GM12892 (cell line): ENCODE measurements around the gene FBXW8.

Experiments used
- DNase-seq: peaks from one replicate; pipeline ENCODE4 v3.0.0; 2011; ENCODE audit not compliant: insufficient read length
- FAIRE-seq: peaks from 2 replicates; lab custom pipeline; 2011; peaks lifted over from hg19 to GRCh38; lab: Jason Lieb, UNC
- POLR2A ChIP-seq: IDR thresholded peaks from 2 replicates; pipeline ENCODE4 v1.6.1; 2011; ENCODE audit warnings: low read depth, low read length, control low read depth
- POLR2AphosphoS5 ChIP-seq: IDR thresholded peaks from 2 replicates; pipeline ENCODE4 v1.6.1; 2011; ENCODE audit warnings: low read depth, low read length, control low read depth
- TAF1 ChIP-seq: IDR thresholded peaks from 2 replicates; pipeline ENCODE4 v1.6.1; 2011; ENCODE audit warnings: low read depth, mild to moderate bottlenecking, control low read depth, low read length, borderline replicate concordance

FBXW8 gene

DNA sequence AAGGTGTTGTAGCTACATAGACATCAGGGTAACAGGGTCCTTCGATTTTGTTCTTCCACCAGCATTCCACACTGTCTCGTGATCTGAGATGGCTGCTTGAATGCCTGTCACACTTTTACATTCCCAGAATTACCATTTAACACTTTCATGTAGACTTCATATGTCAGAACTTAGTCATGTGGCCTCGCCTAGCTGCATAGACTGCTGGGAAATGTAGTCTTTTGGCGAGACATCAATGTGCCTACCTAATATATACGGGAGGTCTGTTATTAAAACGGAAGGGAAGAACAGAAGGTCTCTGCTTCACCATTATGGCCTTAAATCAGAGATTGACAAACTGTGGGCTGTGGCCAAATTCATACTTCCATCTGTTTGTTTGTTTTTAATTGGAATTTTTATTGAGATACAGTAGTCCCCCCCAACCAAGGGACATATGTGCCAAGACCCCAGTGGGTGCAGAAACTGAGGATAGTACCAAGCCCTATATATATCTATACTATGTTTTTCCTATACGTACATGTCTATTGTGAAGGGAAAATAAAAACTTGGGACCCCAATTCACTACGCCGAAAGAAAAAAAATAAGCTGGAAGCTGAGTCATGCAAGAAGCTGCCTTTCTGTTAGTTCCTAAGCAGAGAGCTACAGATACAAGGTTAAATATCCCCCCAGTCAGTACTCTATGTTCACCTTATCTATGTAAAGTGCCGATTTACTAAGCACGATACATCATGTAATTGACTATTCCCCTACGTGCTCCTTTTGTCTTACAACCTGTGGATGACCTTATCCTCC lies 18.2 kb upstream of the FBXW8 start:
- no peak for FAIRE-seq
- no peak for DNase-seq
- TF ChIP-seq POLR2A (no peak), POLR2AphosphoS5 (no peak), TAF1 (no peak)

DNA sequence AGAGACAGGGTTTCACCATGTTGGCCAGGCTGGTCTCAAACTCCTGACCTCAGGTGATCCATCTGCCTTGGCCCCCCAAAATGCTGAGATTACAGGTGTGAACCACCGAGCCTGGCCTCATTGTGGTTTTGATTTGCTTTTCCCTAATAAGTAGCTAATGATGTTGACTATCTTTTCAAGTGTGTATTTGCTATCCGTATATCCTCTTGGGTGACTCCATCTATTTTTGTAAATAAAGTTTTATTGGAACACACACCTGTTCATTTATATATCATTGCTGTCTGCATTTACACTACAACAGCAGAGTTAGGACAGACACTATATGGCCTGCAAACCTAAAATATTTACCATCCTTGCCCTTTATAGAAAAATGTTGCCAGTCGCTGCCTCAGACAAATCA lies 15.8 kb upstream of the FBXW8 start:
- no peak for FAIRE-seq
- TF ChIP-seq POLR2AphosphoS5 (no peak), TAF1 (no peak), POLR2A (no peak)
- no peak for DNase-seq

DNA sequence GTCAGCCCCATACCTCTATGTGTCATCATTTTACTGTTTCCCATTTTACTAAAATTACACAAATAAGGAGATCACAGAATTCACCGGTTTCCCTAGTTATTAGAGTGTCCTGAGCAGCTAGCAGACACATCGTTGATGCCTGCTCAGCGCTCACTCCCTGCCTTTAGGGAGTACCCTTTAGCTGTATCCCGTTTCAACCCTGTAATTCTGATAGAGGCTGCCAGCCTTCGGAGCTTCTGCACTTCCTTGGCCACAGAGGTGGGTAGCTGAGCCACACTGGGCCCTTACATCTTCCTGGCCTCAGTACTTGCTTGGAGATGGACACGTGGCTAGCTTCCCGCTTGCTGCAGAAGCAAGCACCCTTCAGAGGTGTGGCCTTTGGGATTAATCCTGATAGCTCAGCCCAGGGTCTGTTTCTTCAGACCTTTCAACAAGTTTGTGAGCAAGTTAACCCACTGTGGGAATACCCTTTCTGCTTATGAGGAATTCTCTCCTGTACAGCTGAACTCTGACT lies 14.3 kb upstream of the FBXW8 start:
- no peak for FAIRE-seq
- no peak for TF ChIP-seq TAF1
- TF ChIP-seq POLR2A: no peak
- TF ChIP-seq POLR2AphosphoS5: no peak
- no peak for DNase-seq

DNA sequence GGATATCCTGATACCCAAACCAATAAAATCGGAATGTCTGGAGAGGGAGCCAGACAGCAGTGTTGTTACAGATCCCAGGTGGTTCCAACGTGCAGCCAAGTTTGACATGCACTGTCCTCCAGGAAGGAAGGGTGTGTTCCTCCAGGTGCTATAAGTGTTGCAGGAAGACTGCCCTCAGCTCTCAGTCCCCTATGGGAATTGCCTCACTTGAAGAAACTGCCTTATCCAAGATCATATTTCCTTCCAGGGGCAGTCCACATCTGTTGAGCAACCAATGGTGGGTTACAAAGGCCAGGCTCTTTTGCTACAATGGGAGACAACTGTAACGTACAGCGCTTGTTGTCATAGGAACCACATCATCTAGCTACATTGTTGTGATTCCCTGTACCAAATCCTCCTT lies 13.3 kb upstream of the FBXW8 start:
- no peak for TF ChIP-seq POLR2A
- TF ChIP-seq POLR2AphosphoS5: no peak
- FAIRE-seq: no peak
- DNase-seq: no peak

DNA sequence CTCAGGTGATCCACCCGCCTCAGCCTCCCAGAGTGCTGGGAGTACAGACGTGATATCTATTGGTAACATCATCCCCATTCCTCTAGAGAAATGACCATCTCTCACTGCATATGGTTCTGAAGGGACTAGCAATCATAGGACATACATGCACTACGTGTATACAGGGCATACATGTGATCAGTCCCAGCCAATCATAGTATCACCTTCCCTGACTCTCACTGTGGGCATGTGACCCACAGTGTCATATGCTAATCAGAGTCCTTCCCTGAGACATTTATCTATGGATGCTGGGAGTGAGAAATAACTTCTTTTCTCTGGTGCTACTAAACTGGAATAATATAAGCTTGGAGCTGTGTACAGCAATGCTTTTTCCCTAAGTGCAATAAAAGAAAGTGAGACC lies 12.1 kb upstream of the FBXW8 start:
- FAIRE-seq (no peak), DNase-seq (no peak)
- TF ChIP-seq POLR2AphosphoS5: no peak
- TF ChIP-seq TAF1: no peak
- no peak for TF ChIP-seq POLR2A

DNA sequence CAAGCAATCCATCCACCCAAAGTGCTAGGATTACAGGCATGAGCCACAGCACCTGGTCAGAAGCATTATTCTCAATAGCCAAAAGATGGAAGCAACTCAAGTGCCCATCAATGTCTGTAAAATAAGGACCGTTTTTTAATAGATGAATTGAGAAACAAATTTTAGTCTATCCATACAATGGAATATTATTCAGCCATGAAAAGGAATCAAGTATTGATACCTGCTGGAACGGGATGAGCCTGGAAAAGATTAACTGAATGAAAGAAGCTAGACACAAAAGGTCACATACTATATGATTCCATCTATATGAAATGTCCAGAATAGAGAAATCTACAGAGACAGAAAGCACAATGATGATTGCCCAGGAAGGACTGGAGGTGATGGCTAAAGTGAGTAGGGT lies 9.1 kb upstream of the FBXW8 start:
- no peak for DNase-seq
- TF ChIP-seq TAF1 (no peak), POLR2AphosphoS5 (no peak), POLR2A (no peak)
- FAIRE-seq: no peak

DNA sequence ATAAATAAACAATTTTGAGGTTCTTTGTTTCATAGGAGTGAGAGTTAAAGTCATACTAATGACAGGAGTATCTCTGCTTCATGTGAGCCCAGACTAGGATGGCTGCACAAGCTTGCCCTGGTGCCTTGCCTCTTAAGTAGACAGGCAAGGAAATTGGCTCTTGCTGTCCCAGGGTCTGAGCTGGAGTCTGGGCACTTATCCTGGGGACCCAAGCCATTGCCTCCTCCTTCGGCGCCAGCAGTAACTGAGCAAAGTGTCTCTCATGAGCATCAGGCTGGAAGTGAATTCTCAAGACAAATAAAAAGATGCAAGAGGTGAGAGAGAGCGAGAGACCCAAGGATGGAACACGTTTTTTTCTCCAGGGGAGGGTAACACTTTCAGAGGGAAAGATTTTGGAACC lies 6.9 kb upstream of the FBXW8 start:
- no peak for DNase-seq
- no peak for FAIRE-seq
- TF ChIP-seq POLR2AphosphoS5 (no peak), TAF1 (no peak), POLR2A (no peak)

DNA sequence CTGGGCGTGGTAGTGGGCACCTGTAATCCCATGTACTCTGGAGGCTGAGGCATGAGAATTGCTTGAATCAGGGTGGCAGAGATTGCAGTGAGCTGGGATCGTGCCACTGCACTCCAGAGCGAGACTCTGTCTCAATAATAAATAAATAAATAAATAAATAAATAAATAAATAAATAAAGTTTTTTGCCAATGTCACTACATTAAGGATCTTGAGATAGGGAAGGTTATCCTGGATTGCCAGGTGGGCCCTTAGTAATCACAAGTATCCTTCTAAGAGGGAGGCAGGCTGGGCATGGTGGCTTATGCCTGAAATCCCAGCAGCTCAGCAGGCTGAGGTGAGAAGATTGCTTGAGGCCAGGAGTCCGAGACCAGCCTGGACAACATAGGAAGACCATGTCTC lies 4.5 kb upstream of the FBXW8 start:
- DNase-seq: no peak
- TF ChIP-seq POLR2AphosphoS5 (no peak), POLR2A (no peak), TAF1 (no peak)
- no peak for FAIRE-seq

DNA sequence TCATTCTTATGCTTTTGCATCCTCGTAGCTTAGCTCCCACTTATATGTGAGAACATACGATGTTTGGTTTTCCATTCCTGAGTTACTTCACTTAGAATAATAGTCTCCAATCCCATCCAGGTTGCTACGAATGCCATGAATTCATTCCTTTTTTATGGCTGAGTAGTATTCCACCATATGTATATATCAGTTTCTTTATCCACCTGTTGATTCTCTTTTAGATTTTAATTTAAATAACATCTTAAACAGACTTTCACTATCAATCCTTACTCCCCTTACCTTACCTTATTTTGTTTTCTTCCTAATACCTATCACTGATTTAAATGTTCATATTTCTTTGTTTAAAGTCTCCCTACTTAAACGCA lies 488 bp upstream of the FBXW8 start:
- FAIRE-seq (no peak), DNase-seq (no peak)
- TF ChIP-seq POLR2A (no peak), TAF1 (no peak), POLR2AphosphoS5 (no peak)

DNA sequence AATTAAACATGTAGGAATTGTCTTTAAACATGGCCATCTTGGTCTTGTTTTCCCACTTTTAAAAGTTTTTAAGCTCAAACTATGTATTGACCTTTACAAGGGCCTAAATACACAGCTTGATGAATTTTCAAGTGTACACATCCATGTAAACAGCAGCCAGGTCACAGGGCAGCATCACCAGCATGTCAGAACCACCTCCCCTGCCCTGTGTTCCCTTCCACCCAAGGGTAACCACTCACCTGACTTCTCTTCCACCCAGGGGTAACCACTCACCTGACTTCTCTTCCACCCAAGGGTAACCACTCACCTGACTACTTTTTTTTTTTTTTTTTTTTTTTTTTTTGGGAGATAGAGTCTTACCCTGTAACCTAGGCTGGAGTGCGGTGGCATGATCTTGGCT lies 4.6 kb downstream of the FBXW8 start:
- FAIRE-seq (no peak), DNase-seq (no peak)

DNA sequence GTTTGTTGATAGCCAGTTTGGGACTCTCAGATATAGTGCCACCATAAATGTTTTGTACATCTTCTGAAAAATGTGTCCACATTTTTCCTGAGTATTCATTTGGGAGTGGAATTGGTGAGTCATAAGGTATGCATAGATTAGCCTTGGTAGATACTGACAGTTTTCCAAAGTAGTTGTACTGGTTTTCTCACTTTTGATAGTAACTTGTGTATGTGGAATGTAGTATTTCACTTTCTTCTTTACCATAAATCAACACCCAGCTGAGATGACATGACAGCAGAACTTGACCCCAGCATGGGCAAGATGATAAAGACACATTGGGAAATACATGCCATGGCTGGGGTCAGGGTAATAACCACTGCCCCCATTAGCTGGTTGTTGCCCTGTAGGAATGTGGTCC lies 5.4 kb downstream of the FBXW8 start:
- FAIRE-seq: no peak
- no peak for DNase-seq
- TF ChIP-seq POLR2A (no peak), POLR2AphosphoS5 (no peak), TAF1 (no peak)

More for the DNA sequence above, 4.6 kb downstream of the FBXW8 start:
- TF ChIP-seq TAF1 (no peak), POLR2AphosphoS5 (no peak), POLR2A (no peak)

DNA sequence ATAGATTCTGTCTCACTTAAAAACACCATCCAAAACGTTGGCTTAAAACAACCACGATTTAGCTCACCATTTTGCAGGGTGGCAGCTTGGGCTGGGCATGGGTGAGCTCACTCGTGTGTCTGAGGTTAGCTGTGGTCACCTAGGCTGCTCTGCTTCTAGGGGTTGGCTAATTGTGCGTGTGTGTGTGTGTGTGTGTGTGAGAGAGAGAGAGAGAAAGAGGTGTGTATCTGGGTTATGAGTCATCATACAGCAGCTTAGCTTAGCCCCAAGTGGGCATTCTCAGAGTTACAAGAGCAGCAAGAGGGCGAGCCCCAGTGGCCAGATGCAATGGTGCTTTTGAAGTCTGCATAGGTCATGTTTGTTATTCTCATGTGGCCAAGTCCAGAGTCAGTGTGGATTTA lies 6.0 kb downstream of the FBXW8 start:
- no peak for FAIRE-seq
- no peak for DNase-seq
- TF ChIP-seq POLR2AphosphoS5 (no peak), TAF1 (no peak)
